Activated B cell treated with CpG ODN at 0.5 μM for 24 hours (primary cell): ENCODE measurements around the gene ARL2. TPM values are rescaled to one million over a fixed set of nuclear protein-coding genes. Genes with fewer than 3 reads are reported as not detected.

Experiments
- ATAC-seq: fragments of 200-7000 bp; cut with Tn5 transposase; one replicate; pipeline ENCODE4 v1.10.0; 2021; ENCODE audit warnings: low read depth, mild to moderate bottlenecking, moderate library complexity
- CTCF ChIA-PET: fragments of 350-600 bp; sonication (Branson Sonifier 250); formaldehyde crosslinking; loops from one replicate; lab custom pipeline; 2021; ENCODE audit warnings: antibody characterized with exemption; lab: Charles Lee
- POLR2A ChIA-PET: fragments of 350-600 bp; sonication (Branson Sonifier 250); formaldehyde crosslinking; loops from one replicate; lab custom pipeline; 2021; ENCODE audit warnings: antibody characterized with exemption; lab: Charles Lee
- DNase-seq: peaks from one replicate; pipeline ENCODE4 v3.0.0; 2022
- H3K27ac Mint-ChIP-seq: one replicate; pipeline ENCODE4 v1.8.0; 2020; ENCODE audit warnings: mixed read lengths
- H3K27me3 Mint-ChIP-seq: one replicate; pipeline ENCODE4 v1.8.0; 2021; ENCODE audit warnings: mixed read lengths
- H3K36me3 Mint-ChIP-seq: one replicate; pipeline ENCODE4 v1.8.0; 2021; ENCODE audit warnings: low read depth, mixed read lengths
- H3K4me1 Mint-ChIP-seq: one replicate; pipeline ENCODE4 v1.8.0; 2021; ENCODE audit warnings: mixed read lengths
- H3K4me3 Mint-ChIP-seq: one replicate; pipeline ENCODE4 v1.8.0; 2020; ENCODE audit warnings: mild to moderate bottlenecking, mixed read lengths
- H3K9me3 Mint-ChIP-seq: one replicate; pipeline ENCODE4 v1.8.0; 2020; ENCODE audit warnings: mixed read lengths
- intact Hi-C: fragments of 100-400 bp; cut with micrococcal nuclease; formaldehyde crosslinking; loops from one replicate; pipeline ENCODE4 v1.15.1; 2024
- total RNA-seq: library from RNA; stranded (reverse); gene quantifications from 2 replicates; pipeline ENCODE4 v1.2.3, GENCODE V29; 2022
- TF ChIP-seq, protein P1 (sequence below): fragments of 200-600 bp; IDR thresholded peaks from one replicate; pipeline ENCODE4 v1.8.0; 2022; ENCODE audit warnings: antibody characterized with exemption, mild to moderate bottlenecking

Gene ARL2
- total RNA-seq, 1 donor from 2014 or later = 65.6 TPM

- Mint-ChIP-seq H3K27ac (no peak overlapping the region), H3K27me3 (no peaks in the 10 kb centered on the region), H3K4me3 (no peak overlapping the region), H3K4me1 (peaks cover 4% of the 10 kb centered on the region), H3K36me3 (no peaks in the 10 kb centered on the region), H3K9me3 (no peaks in the 10 kb centered on the region)
- intact Hi-C loops = no loop called here
- POLR2A ChIA-PET = no interaction called here
- no peak for DNase-seq
- TF ChIP-seq, protein P1, sequence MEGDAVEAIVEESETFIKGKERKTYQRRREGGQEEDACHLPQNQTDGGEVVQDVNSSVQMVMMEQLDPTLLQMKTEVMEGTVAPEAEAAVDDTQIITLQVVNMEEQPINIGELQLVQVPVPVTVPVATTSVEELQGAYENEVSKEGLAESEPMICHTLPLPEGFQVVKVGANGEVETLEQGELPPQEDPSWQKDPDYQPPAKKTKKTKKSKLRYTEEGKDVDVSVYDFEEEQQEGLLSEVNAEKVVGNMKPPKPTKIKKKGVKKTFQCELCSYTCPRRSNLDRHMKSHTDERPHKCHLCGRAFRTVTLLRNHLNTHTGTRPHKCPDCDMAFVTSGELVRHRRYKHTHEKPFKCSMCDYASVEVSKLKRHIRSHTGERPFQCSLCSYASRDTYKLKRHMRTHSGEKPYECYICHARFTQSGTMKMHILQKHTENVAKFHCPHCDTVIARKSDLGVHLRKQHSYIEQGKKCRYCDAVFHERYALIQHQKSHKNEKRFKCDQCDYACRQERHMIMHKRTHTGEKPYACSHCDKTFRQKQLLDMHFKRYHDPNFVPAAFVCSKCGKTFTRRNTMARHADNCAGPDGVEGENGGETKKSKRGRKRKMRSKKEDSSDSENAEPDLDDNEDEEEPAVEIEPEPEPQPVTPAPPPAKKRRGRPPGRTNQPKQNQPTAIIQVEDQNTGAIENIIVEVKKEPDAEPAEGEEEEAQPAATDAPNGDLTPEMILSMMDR = no peak
- CTCF ChIA-PET = no interaction called here
- no peak for ATAC-seq
Observed at GRCh38 chr11:65067446-65067845, 53.5 kb downstream of the ARL2 start.

- CTCF ChIA-PET = no interaction called here
- Mint-ChIP-seq H3K27ac (no peak overlapping the region), H3K36me3 (no peaks in the 10 kb centered on the region), H3K9me3 (no peaks in the 10 kb centered on the region), H3K27me3 (no peaks in the 10 kb centered on the region), H3K4me1 (peaks cover 4% of the 10 kb centered on the region), H3K4me3 (no peak overlapping the region)
- TF ChIP-seq, protein P1 = no peak
- ATAC-seq = no peak
- DNase-seq = no peak
- POLR2A ChIA-PET = no interaction called here
- intact Hi-C loops = no loop called here
Observed at GRCh38 chr11:65069217-65069616, 55.3 kb downstream of the ARL2 start.

Other genes with a start within 250 kb of the ARL2 start
- gene SF1, start 235.6 kb upstream of the ARL2 start, total RNA-seq = 640 and 687 TPM in 2 replicates
- 69.1 and 73.6 TPM in 2 replicates for gene MAP4K2, start 210.9 kb upstream of the ARL2 start, total RNA-seq
- gene MEN1, start 203.6 kb upstream of the ARL2 start, total RNA-seq = 35.1 and 44.6 TPM in 2 replicates
- gene CDC42BPG, start 169.5 kb upstream of the ARL2 start, total RNA-seq = 2.2 and 3.7 TPM in 2 replicates
- gene EHD1, start 135.5 kb upstream of the ARL2 start, total RNA-seq = 357 and 360 TPM in 2 replicates
- gene ATG2A, start 97.0 kb upstream of the ARL2 start, total RNA-seq = 31.2 and 35.0 TPM in 2 replicates
- 12.0 and 12.6 TPM in 2 replicates for gene PPP2R5B, start 89.5 kb upstream of the ARL2 start, total RNA-seq
- gene GPHA2, start 78.3 kb upstream of the ARL2 start, total RNA-seq = 0.33 and 0.71 TPM in 2 replicates
- gene MAJIN, start 42.1 kb upstream of the ARL2 start, total RNA-seq = 0.20 and 1.5 TPM in 2 replicates
- gene BATF2, start 17.2 kb upstream of the ARL2 start, total RNA-seq = 0.07 and 0.24 TPM in 2 replicates
- gene SNX15, start 13.3 kb downstream of the ARL2 start, total RNA-seq = 17.3 and 19.3 TPM in 2 replicates
- 3.8 and 5.4 TPM in 2 replicates for gene SAC3D1, start 27.1 kb downstream of the ARL2 start, total RNA-seq
- 11.3 and 13.4 TPM in 2 replicates for gene NAALADL1, start 44.4 kb downstream of the ARL2 start, total RNA-seq
- gene CDCA5, start 69.9 kb downstream of the ARL2 start, total RNA-seq = 2.6 and 3.4 TPM in 2 replicates
- gene ZFPL1, start 70.1 kb downstream of the ARL2 start, total RNA-seq = 35.7 and 36.6 TPM in 2 replicates
- 224 and 243 TPM in 2 replicates for gene VPS51, start 82.1 kb downstream of the ARL2 start, total RNA-seq
- gene TM7SF2, start 97.7 kb downstream of the ARL2 start, total RNA-seq = 24.6 and 25.4 TPM in 2 replicates
- gene ZNHIT2, start 103.5 kb downstream of the ARL2 start, total RNA-seq = 11.3 and 13.4 TPM in 2 replicates
- gene FAU, start 108.0 kb downstream of the ARL2 start, total RNA-seq = 1,416 and 1,501 TPM in 2 replicates
- gene MRPL49, start 108.2 kb downstream of the ARL2 start, total RNA-seq = 60.0 and 62.4 TPM in 2 replicates
- 232 and 238 TPM in 2 replicates for gene SYVN1, start 120.4 kb downstream of the ARL2 start, total RNA-seq
- not detected in 2 replicates for gene SPDYC, start 156.1 kb downstream of the ARL2 start, total RNA-seq
- 239 and 260 TPM in 2 replicates for gene CAPN1, start 167.8 kb downstream of the ARL2 start, total RNA-seq
- gene POLA2, start 247.8 kb downstream of the ARL2 start, total RNA-seq = 37.1 and 43.4 TPM in 2 replicates